A549 (cell line): ENCODE measurements around the gene ALDH4A1. TPM values are rescaled to one million over a fixed set of nuclear protein-coding genes. Genes with fewer than 3 reads are reported as not detected.

ENCODE experiments used
- ATAC-seq, 2 experiments: fragments of 200-7000 bp in 1 of 2; fragments of >200 bp in 1 of 2; cut with Nextera tagmentation in 1 of 2; cut with Tn5 transposase in 1 of 2; 3 replicates each; pipeline versions ENCODE4 v1.8.0 to v1.9.1; 2018 to 2020; ENCODE audit warnings: mild to moderate bottlenecking in 1 of 2, moderate library complexity in 1 of 2
- CTCF ChIA-PET: fragments of 300-600 bp; sonication (Branson Sonifier 250); formaldehyde crosslinking; extraction: SDS; loops from one replicate; lab custom pipeline; 2021; ENCODE audit warnings: antibody characterized with exemption, inconsistent platforms; lab: Yijun Ruan, JAX
- POLR2A ChIA-PET: fragments of 350-600 bp; formaldehyde crosslinking; extraction: SDS; loops from one replicate; lab custom pipeline; 2021; ENCODE audit warnings: antibody characterized with exemption, inconsistent platforms; lab: Yijun Ruan, JAX
- DNase-seq, 2 experiments: peaks; one replicate each; pipeline versions ENCODE4 v3.0.0 to v3.0.0-alpha.2; 2011 to 2016; ENCODE audit warnings: low read depth in 1 of 2, low spot score in 1 of 2
- FAIRE-seq: peaks from 2 replicates; lab custom pipeline; 2011; peaks lifted over from hg19 to GRCh38; lab: Jason Lieb, UNC
- H3K27ac ChIP-seq, 2 experiments: fragments of >200 bp; sonication (Bioruptor Twin); formaldehyde crosslinking; 3 replicates each; pipeline ENCODE4 v1.5.1; 2016 to 2017
- H3K4me1 ChIP-seq: fragments of >200 bp; sonication (Bioruptor Twin); formaldehyde crosslinking; 3 replicates; pipeline ENCODE4 v1.6.1; 2016
- H3K4me2 ChIP-seq: fragments of >200 bp; sonication (Bioruptor Twin); formaldehyde crosslinking; 3 replicates; pipeline ENCODE4 v1.6.1; 2016
- H3K4me3 ChIP-seq: fragments of >200 bp; sonication (Bioruptor Twin); formaldehyde crosslinking; 3 replicates; pipeline ENCODE4 v1.5.1; 2016
- H3K9me3 ChIP-seq: fragments of >200 bp; sonication (Bioruptor Twin); formaldehyde crosslinking; 3 replicates; pipeline ENCODE4 v1.6.1; 2016
- CBX2 ChIP-seq: fragments of 200-600 bp; sonication (generic); IDR thresholded peaks from 2 replicates; pipeline ENCODE4 v1.6.1; 2016; ENCODE audit warnings: low read depth, mild to moderate bottlenecking, borderline replicate concordance
- E2F6 ChIP-seq: IDR thresholded peaks from 2 replicates; pipeline ENCODE4 v1.6.1; 2012; ENCODE audit warnings: low read depth, borderline replicate concordance
- EHMT2 ChIP-seq: fragments of 200-600 bp; sonication (generic); IDR thresholded peaks from 2 replicates; pipeline ENCODE4 v1.6.1; 2016; ENCODE audit warnings: antibody characterized with exemption, low read depth, mild to moderate bottlenecking, moderate library complexity
- FOSL2 ChIP-seq, 2 experiments: fragments of 450-650 bp in 1 of 2; fragments of >200 bp in 1 of 2; sonication (Bioruptor Twin) in 1 of 2; formaldehyde crosslinking; IDR thresholded peaks; 2 replicates each; pipeline versions ENCODE4 v1.5.0 to v1.6.1; 2016 to 2020; ENCODE audit warnings: mild to moderate bottlenecking in 1 of 2, moderate library complexity in 1 of 2
- GATA3 ChIP-seq: IDR thresholded peaks from 2 replicates; pipeline ENCODE4 v1.6.1; 2012; ENCODE audit warnings: borderline replicate concordance
- HDAC2 ChIP-seq: fragments of 200-600 bp; sonication (generic); IDR thresholded peaks from 2 replicates; pipeline ENCODE4 v1.6.1; 2016
- HMGXB4 ChIP-seq: fragments of 250-450 bp; sonication (Bioruptor Pico); IDR thresholded peaks from 2 replicates; pipeline ENCODE4 v1.5.0; 2021; ENCODE audit warnings: mild to moderate bottlenecking, moderate library complexity, borderline replicate concordance
- HOXA7 ChIP-seq: fragments of 250-450 bp; sonication (Bioruptor Pico); IDR thresholded peaks from 2 replicates; pipeline ENCODE4 v1.5.0; 2020; ENCODE audit warnings: mild to moderate bottlenecking, moderate library complexity
- HOXB13 ChIP-seq: fragments of 250-450 bp; sonication (Bioruptor Pico); IDR thresholded peaks from 2 replicates; pipeline ENCODE4 v1.5.0; 2020; ENCODE audit warnings: low read depth, mild to moderate bottlenecking, moderate library complexity
- HOXB5 ChIP-seq: fragments of 250-450 bp; sonication (Bioruptor Pico); IDR thresholded peaks from 2 replicates; pipeline ENCODE4 v1.5.0; 2020; ENCODE audit warnings: mild to moderate bottlenecking, moderate library complexity
- JUN ChIP-seq, 2 experiments: fragments of >200 bp; sonication (Bioruptor Twin); formaldehyde crosslinking; IDR thresholded peaks; 2 replicates in 1 of 2; 3 replicates in 1 of 2; pipeline ENCODE4 v1.6.1; 2016 to 2017
- KDM1A ChIP-seq: fragments of 200-600 bp; sonication (generic); IDR thresholded peaks from 2 replicates; pipeline ENCODE4 v1.6.1; 2016; ENCODE audit warnings: low read depth, mild to moderate bottlenecking
- MYC ChIP-seq: IDR thresholded peaks from 2 replicates; pipeline ENCODE4 v1.6.1; 2012; ENCODE audit warnings: mild to moderate bottlenecking, inconsistent platforms, low read length, improper control_type of control experiment, borderline replicate concordance
- NR3C1 ChIP-seq: fragments of >200 bp; sonication (Bioruptor Twin); formaldehyde crosslinking; IDR thresholded peaks from 3 replicates; pipeline ENCODE4 v1.6.1; 2017
- PBX3 ChIP-seq: IDR thresholded peaks from 2 replicates; pipeline ENCODE4 v1.6.1; 2012
- PHF8 ChIP-seq: fragments of 200-600 bp; sonication (generic); IDR thresholded peaks from 2 replicates; pipeline ENCODE4 v1.6.1; 2016; ENCODE audit warnings: low read depth, mild to moderate bottlenecking, antibody characterized with exemption, moderate library complexity, borderline replicate concordance
- RFX5 ChIP-seq: fragments of 450-650 bp; IDR thresholded peaks from 2 replicates; pipeline ENCODE4 v1.7.1; 2014; ENCODE audit warnings: antibody characterized with exemption, mild to moderate bottlenecking, moderate library complexity
- SMC3 ChIP-seq: fragments of >200 bp; sonication (Bioruptor Twin); formaldehyde crosslinking; IDR thresholded peaks from 3 replicates; pipeline ENCODE4 v1.6.1; 2018; ENCODE audit warnings: inconsistent platforms
- WGBS: methylation state at CpG from one replicate; pipeline ENCODE4 v1.1.6; 2017; ENCODE audit errors: missing lambda C conversion rate; 5-methylcytosine and 5-hydroxymethylcytosine counted together
- polyA plus RNA-seq, 4 experiments: library from polyadenylated mRNA; depleted of rRNA in 3 of 4; stranded (reverse); fragments of >200 nt; fragmentation: RNase III in 1 of 4; extraction: RNeasy Plus Mini Kit Qiagen cat#74134 plus additional on column Dnase treatment in 1 of 4; gene quantifications; 2 replicates in 3 of 4; 3 replicates in 1 of 4; pipeline ENCODE4 v1.2.3, GENCODE V29; 2011 to 2017
- TF ChIP-seq, protein P1 (sequence below): fragments of >200 bp; sonication (Bioruptor Twin); formaldehyde crosslinking; IDR thresholded peaks from 3 replicates; pipeline ENCODE4 v1.6.1; 2016
- TF ChIP-seq, protein P2 (sequence below): fragments of 200-600 bp; sonication (generic); IDR thresholded peaks from 2 replicates; pipeline ENCODE4 v1.6.1; 2016; ENCODE audit warnings: antibody characterized with exemption, mild to moderate bottlenecking, moderate library complexity
- TF ChIP-seq, protein P3 (sequence below): IDR thresholded peaks from 2 replicates; pipeline ENCODE4 v1.6.1; 2012

The ALDH4A1 gene
- polyA plus RNA-seq, 2 of the 4 experiments (the other 2 are of a cell fraction) = 9.4 to 15.4 TPM

DNA sequence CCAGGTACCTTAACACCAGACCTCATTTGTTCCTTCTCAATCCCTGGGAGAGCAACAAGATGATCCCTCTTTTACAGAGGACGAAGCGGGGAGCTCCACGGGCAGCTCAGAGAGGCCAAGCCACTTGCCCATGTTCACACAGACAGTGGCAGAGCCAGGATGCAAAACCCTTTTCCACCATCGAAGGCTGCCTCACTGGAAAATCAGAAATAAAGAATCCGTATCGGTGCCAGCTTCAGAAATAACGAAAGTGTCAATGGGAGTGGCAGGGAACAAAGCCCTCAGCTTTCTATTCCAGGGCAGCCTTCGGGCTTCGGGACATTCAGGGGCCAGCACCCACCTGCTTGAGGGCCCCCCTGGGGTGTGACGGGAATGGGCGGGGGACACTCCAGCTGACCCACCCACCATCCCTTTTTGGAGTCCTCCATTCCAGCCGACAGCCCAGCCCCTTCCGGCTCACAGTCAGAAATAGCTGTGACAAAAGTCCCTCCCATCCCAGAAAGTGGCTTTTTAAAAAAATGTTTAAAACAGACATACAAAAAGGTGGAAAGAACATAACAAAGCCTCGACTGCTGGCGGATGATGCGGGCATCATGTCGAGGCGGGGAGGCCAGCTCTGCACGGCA is 48.2 kb upstream of the ALDH4A1 start (continued):
- TF ChIP-seq HMGXB4 (CRISPR knock-in tag) (no peak), JUN (IDR thresholded peaks at IDR 0.05) (no peak), KDM1A (no peak), PBX3 (no peak), E2F6 (no peak)

DNA sequence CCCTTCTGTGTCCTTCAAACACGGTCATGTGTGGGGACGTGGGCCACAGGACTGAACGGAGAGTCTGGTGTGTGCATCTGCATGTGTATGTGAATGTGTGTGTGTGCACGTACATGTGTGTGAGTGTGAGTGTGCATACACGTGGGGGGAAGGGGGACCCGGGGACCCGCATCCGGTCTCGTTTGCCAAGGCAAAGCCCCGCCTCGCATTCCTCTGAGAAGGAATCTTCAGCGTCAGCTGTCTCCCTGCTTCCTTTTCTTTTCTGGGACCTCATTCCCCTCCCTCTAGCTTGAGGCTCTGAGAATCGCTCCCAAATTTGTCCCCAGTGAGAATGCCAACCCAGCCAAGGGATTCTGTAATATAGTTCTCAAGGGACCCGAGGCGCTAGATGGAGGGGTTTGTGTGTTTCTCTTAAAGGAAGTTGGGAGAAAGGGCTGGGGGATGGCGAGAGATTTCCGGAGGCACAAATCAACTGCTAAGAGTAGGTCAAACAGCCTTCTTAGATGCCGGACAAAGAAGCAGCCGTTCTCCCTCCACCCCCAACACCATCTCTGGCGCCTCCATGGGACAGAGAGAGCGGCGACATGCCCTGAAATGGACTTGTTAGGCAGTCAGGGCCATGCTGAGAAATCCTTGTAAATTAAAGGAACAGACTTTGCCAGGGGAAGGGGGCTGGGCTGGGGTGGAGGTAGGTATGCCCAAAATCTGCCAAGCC is 47.5 kb upstream of the ALDH4A1 start:
- ATAC-seq (peak; percentile 42 to 44; a peak in 5 of 6 replicates), DNase-seq (peak in 1 of 2 experiments; percentile 51), FAIRE-seq (no peak)
- peak overlapping the region; percentile 93 for H3K4me2 ChIP-seq
- H3K9me3 ChIP-seq = no peaks in the 10 kb centered on the region
- no peak for TF ChIP-seq PHF8
- TF ChIP-seq, protein P1, sequence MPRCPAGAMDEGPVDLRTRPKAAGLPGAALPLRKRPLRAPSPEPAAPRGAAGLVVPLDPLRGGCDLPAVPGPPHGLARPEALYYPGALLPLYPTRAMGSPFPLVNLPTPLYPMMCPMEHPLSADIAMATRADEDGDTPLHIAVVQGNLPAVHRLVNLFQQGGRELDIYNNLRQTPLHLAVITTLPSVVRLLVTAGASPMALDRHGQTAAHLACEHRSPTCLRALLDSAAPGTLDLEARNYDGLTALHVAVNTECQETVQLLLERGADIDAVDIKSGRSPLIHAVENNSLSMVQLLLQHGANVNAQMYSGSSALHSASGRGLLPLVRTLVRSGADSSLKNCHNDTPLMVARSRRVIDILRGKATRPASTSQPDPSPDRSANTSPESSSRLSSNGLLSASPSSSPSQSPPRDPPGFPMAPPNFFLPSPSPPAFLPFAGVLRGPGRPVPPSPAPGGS = no peak
- TF ChIP-seq RFX5 = no peak
- TF ChIP-seq HDAC2 = no peak
- no peak for TF ChIP-seq FOSL2 (IDR thresholded peaks at IDR 0.05)
- TF ChIP-seq FOSL2 (CRISPR knock-in tag; IDR thresholded peaks at IDR 0.05) = no peak
- no peak for TF ChIP-seq KDM1A
- no peak for TF ChIP-seq MYC
- no peak for TF ChIP-seq HOXB5 (CRISPR knock-in tag)
- TF ChIP-seq HOXA7 = no peak
- TF ChIP-seq SMC3 = no peak
- no peak for TF ChIP-seq NR3C1
- no peak for TF ChIP-seq CBX2
- TF ChIP-seq, protein P2, sequence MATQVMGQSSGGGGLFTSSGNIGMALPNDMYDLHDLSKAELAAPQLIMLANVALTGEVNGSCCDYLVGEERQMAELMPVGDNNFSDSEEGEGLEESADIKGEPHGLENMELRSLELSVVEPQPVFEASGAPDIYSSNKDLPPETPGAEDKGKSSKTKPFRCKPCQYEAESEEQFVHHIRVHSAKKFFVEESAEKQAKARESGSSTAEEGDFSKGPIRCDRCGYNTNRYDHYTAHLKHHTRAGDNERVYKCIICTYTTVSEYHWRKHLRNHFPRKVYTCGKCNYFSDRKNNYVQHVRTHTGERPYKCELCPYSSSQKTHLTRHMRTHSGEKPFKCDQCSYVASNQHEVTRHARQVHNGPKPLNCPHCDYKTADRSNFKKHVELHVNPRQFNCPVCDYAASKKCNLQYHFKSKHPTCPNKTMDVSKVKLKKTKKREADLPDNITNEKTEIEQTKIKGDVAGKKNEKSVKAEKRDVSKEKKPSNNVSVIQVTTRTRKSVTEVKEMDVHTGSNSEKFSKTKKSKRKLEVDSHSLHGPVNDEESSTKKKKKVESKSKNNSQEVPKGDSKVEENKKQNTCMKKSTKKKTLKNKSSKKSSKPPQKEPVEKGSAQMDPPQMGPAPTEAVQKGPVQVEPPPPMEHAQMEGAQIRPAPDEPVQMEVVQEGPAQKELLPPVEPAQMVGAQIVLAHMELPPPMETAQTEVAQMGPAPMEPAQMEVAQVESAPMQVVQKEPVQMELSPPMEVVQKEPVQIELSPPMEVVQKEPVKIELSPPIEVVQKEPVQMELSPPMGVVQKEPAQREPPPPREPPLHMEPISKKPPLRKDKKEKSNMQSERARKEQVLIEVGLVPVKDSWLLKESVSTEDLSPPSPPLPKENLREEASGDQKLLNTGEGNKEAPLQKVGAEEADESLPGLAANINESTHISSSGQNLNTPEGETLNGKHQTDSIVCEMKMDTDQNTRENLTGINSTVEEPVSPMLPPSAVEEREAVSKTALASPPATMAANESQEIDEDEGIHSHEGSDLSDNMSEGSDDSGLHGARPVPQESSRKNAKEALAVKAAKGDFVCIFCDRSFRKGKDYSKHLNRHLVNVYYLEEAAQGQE = no peak
- no peak for TF ChIP-seq GATA3
- TF ChIP-seq EHMT2 = no peak
- TF ChIP-seq HOXB13 (CRISPR knock-in tag) = no peak
- TF ChIP-seq, protein P3, sequence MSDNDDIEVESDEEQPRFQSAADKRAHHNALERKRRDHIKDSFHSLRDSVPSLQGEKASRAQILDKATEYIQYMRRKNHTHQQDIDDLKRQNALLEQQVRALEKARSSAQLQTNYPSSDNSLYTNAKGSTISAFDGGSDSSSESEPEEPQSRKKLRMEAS = no peak
- peaks cover 93% of the 10 kb centered on the region for H3K4me1 ChIP-seq
- 19% methylated on average over 22 of the region's 22 CpGs for WGBS
- ChIA-PET POLR2A (no interaction called here), CTCF (interaction anchor here (0.9 to 1.8 kb wide), 9 partner anchors 13 to 152 kb away, joined by 3 to 8 read pairs (median 5); no protein-coding TSS in a partner anchor)
- peak overlapping the region; percentile 32 for H3K4me3 ChIP-seq
- peak overlapping the region; percentile 85 to 91 for H3K27ac ChIP-seq
